H1 (cell line): ENCODE data around the gene ANO9. TPM values are rescaled to one million over a fixed set of nuclear protein-coding genes. Genes with fewer than 3 reads are reported as not detected.

ENCODE experiments used
- CTCF ChIA-PET: fragments of 300-600 bp; sonication (Branson Sonifier 250); formaldehyde crosslinking; loops from one replicate; lab custom pipeline; 2021; ENCODE audit not compliant: partially characterized antibody; lab: Charles Lee
- POLR2A ChIA-PET: fragments of 300-600 bp; sonication (Branson Sonifier 250); formaldehyde crosslinking; loops from one replicate; lab custom pipeline; 2021; ENCODE audit warnings: inconsistent platforms; ENCODE audit not compliant: partially characterized antibody; lab: Charles Lee
- DNase-seq, 2 experiments: peaks; one replicate each; pipeline versions ENCODE4 v3.0.0 to v3.0.0-alpha.2; 2010 to 2022; ENCODE audit warnings: low spot score in 2 of 2, low read depth in 1 of 2, mixed read lengths in 1 of 2
- FAIRE-seq: peaks from 2 replicates; lab custom pipeline; 2011; peaks lifted over from hg19 to GRCh38; lab: Jason Lieb, UNC
- H2AFZ ChIP-seq: 2 replicates; pipeline ENCODE4 v1.8.1; 2012; ENCODE audit warnings: low read length, inconsistent platforms
- H2AK5ac ChIP-seq: 2 replicates; pipeline ENCODE4 v1.6.1; 2013; ENCODE audit warnings: low read depth, low read length
- H2BK120ac ChIP-seq: replicated peaks from 2 replicates; pipeline ENCODE3; 2013; ENCODE audit warnings: low read depth, low read length, inconsistent platforms
- H2BK12ac ChIP-seq: 2 replicates; pipeline ENCODE4 v1.6.1; 2013; ENCODE audit warnings: low read depth, low read length
- H2BK15ac ChIP-seq: 2 replicates; pipeline ENCODE4 v1.6.1; 2013; ENCODE audit warnings: low read length
- H2BK20ac ChIP-seq: 2 replicates; pipeline ENCODE4 v1.6.1; 2013; ENCODE audit warnings: low read length
- H2BK5ac ChIP-seq: 2 replicates; pipeline ENCODE4 v1.6.1; 2013; ENCODE audit warnings: low read depth, low read length
- H3K14ac ChIP-seq: 2 replicates; pipeline ENCODE4 v1.6.1; 2013; ENCODE audit warnings: inconsistent platforms; ENCODE audit not compliant: insufficient read length
- H3K18ac ChIP-seq: 2 replicates; pipeline ENCODE4 v1.6.1; 2013; ENCODE audit warnings: low read length; ENCODE audit errors: extremely low read depth
- H3K23ac ChIP-seq: 2 replicates; pipeline ENCODE4 v1.6.1; 2013; ENCODE audit warnings: inconsistent platforms; ENCODE audit not compliant: insufficient read length
- H3K23me2 ChIP-seq: 2 replicates; pipeline ENCODE4 v1.6.1; 2013; ENCODE audit warnings: low read depth, low read length
- H3K27ac ChIP-seq: 2 replicates; pipeline ENCODE4 v1.6.1; 2011; ENCODE audit warnings: low read depth, low read length, inconsistent platforms
- H3K27me3 ChIP-seq, 4 experiments: replicated peaks in 1 of 4; 1 replicate in 1 of 4; 2 replicates in 3 of 4; pipeline versions ENCODE4 v1.6.1 to v1.8.1; 2011 to 2013; ENCODE audit warnings: low read length in 3 of 4, mild to moderate bottlenecking in 3 of 4, inconsistent platforms in 2 of 4, mixed read lengths in 2 of 4, moderate library complexity in 1 of 4; ENCODE audit not compliant: control insufficient read depth in 3 of 4, insufficient read depth in 3 of 4; ENCODE audit errors: extremely low read depth in 1 of 4
- H3K36me3 ChIP-seq, 4 experiments: 2 replicates each; pipeline versions ENCODE4 v1.6.1 to v1.8.1; 2011 to 2013; ENCODE audit warnings: mild to moderate bottlenecking in 4 of 4, low read length in 3 of 4, moderate library complexity in 2 of 4, control low read depth in 1 of 4, inconsistent platforms in 1 of 4; ENCODE audit not compliant: insufficient read depth in 4 of 4, control insufficient read depth in 2 of 4
- H3K4ac ChIP-seq: replicated peaks from 2 replicates; pipeline ENCODE3; 2013; ENCODE audit warnings: low read length, low read depth, mixed read lengths, inconsistent platforms; ENCODE audit not compliant: insufficient read length
- H3K4me1 ChIP-seq, 4 experiments: replicated peaks in 1 of 4; 1 replicate in 1 of 4; 2 replicates in 3 of 4; pipeline versions ENCODE4 v1.6.1 to v1.8.1; 2011 to 2013; ENCODE audit warnings: low read length in 3 of 4, inconsistent platforms in 2 of 4, mixed read lengths in 1 of 4; ENCODE audit not compliant: insufficient read depth in 4 of 4, control insufficient read depth in 3 of 4
- H3K4me2 ChIP-seq, 2 experiments: 2 replicates each; pipeline versions ENCODE4 v1.6.1 to v1.8.1; 2011 to 2013; ENCODE audit warnings: low read depth in 2 of 2, low read length in 2 of 2, control low read depth in 1 of 2, inconsistent platforms in 1 of 2, mild to moderate bottlenecking in 1 of 2; ENCODE audit not compliant: insufficient read depth in 1 of 2
- H3K4me3 ChIP-seq, 4 experiments: fragments of 200-600, 300-600 bp in 1 of 4; sonication (generic), shearing (Covaris generic), sonication (Bioruptor Twin) in 1 of 4; 2 replicates each; pipeline versions ENCODE4 v1.5.1 to v1.8.1; 2011 to 2016; ENCODE audit warnings: low read length in 4 of 4, low read depth in 3 of 4, control low read depth in 2 of 4, inconsistent platforms in 2 of 4, mild to moderate bottlenecking in 2 of 4, mixed read lengths in 1 of 4, moderate library complexity in 1 of 4; ENCODE audit not compliant: insufficient read depth in 2 of 4; ENCODE audit errors: extremely low read depth in 1 of 4
- H3K56ac ChIP-seq: replicated peaks from 2 replicates; pipeline ENCODE3; 2013; ENCODE audit warnings: low read depth, mild to moderate bottlenecking, mixed read lengths, low read length, inconsistent platforms; ENCODE audit not compliant: insufficient read length
- H3K79me1 ChIP-seq: 2 replicates; pipeline ENCODE4 v1.6.1; 2013; ENCODE audit warnings: low read depth, low read length, control low read depth
- H3K79me2 ChIP-seq, 2 experiments: 2 replicates each; pipeline versions ENCODE4 v1.6.1 to v1.8.1; 2012 to 2013; ENCODE audit warnings: low read length in 2 of 2, mild to moderate bottlenecking in 2 of 2, inconsistent platforms in 1 of 2; ENCODE audit not compliant: insufficient read depth in 2 of 2, control insufficient read depth in 1 of 2
- H3K9ac ChIP-seq, 4 experiments: replicated peaks in 1 of 4; 1 replicate in 1 of 4; 2 replicates in 3 of 4; pipeline versions ENCODE4 v1.6.1 to v1.8.1; 2011 to 2013; ENCODE audit warnings: low read depth in 3 of 4, low read length in 3 of 4, control low read depth in 2 of 4, mild to moderate bottlenecking in 2 of 4, moderate library complexity in 2 of 4, inconsistent platforms in 1 of 4; ENCODE audit errors: extremely low read depth in 1 of 4
- H3K9me3 ChIP-seq, 2 experiments: 2 replicates each; pipeline versions ENCODE4 v1.6.1 to v1.8.1; 2012 to 2013; ENCODE audit warnings: mild to moderate bottlenecking in 2 of 2, moderate library complexity in 2 of 2, control low read depth in 1 of 2, inconsistent platforms in 1 of 2, low read depth in 1 of 2, low read length in 1 of 2, mixed read lengths in 1 of 2; ENCODE audit not compliant: insufficient read depth in 2 of 2
- H4K20me1 ChIP-seq, 2 experiments: replicated peaks in 1 of 2; 2 replicates each; pipeline versions ENCODE3 to v1.8.1; 2011 to 2013; ENCODE audit warnings: inconsistent platforms in 2 of 2, low read length in 2 of 2, mild to moderate bottlenecking in 1 of 2; ENCODE audit not compliant: insufficient read depth in 2 of 2, control insufficient read depth in 1 of 2
- H4K5ac ChIP-seq: 2 replicates; pipeline ENCODE4 v1.6.1; 2013; ENCODE audit warnings: low read length, low read depth, mixed read lengths, inconsistent platforms; ENCODE audit not compliant: insufficient read length
- H4K8ac ChIP-seq: 2 replicates; pipeline ENCODE4 v1.8.0; 2013; ENCODE audit warnings: mild to moderate bottlenecking, moderate library complexity, low read length, inconsistent platforms; ENCODE audit not compliant: insufficient read depth; ENCODE audit errors: extremely low read depth
- H4K91ac ChIP-seq: replicated peaks from 2 replicates; pipeline ENCODE3; 2013; ENCODE audit warnings: low read length, mixed read lengths, inconsistent platforms; ENCODE audit not compliant: insufficient read length
- SP1 ChIP-seq: IDR thresholded peaks from 2 replicates; pipeline ENCODE4 v1.6.1; 2011; ENCODE audit warnings: low read depth, low read length
- WGBS, 2 experiments: shearing (Covaris generic) in 1 of 2; methylation state at CpG; one replicate each; pipeline versions ENCODE4 v1.1.6 to v1.1.7; 2013 to 2015; ENCODE audit warnings: low lambda C conversion rate in 2 of 2, mixed read lengths in 2 of 2, inconsistent platforms in 1 of 2, low coverage in 1 of 2, missing lambda C conversion rate in 1 of 2; ENCODE audit not compliant: insufficient replicate concordance in 2 of 2, insufficient coverage in 1 of 2, insufficient read length in 1 of 2; ENCODE audit errors: extremely low coverage in 1 of 2, missing lambda C conversion rate in 1 of 2; 5-methylcytosine and 5-hydroxymethylcytosine counted together
- polyA plus RNA-seq, 7 experiments: library from polyadenylated mRNA; depleted of rRNA in 3 of 7; stranded (reverse) in 5 of 7; unstranded in 2 of 7; fragments of >200 nt in 5 of 7; fragments of 200-250 nt in 2 of 7; gene quantifications; 1 replicate in 5 of 7; 2 replicates in 1 of 7; 4 replicates in 1 of 7; pipeline versions ENCODE4 v1.2.1 to v1.2.3, GENCODE V29; 2011 to 2013; ENCODE audit warnings: missing spikeins in 2 of 7, mixed read lengths in 2 of 7
- total RNA-seq: library from RNA; stranded (reverse); fragmentation: NEBNext Ultra II Directional; extraction: Animal tissue kit (Norgen Biotek cat#: 25700); gene quantifications from 2 replicates; pipeline ENCODE4 v1.2.1, GENCODE V29; 2021

The ANO9 gene
- total and polyA plus RNA-seq, 2 of the 8 experiments (the other 6 are each of a cell fraction or from before 2014, with no cell fraction given), result 20.0 to 20.7 TPM

- H3K9ac ChIP-seq, result no peak overlapping the region
Measured at GRCh38 chr11:403021-403760, 38.6 kb downstream of the ANO9 start.

More at GRCh38 chr11:403021-403760, 38.6 kb downstream of the ANO9 start:
- Histone ChIP-seq H3K9me3 (peaks cover 0 to 9% of the 10 kb centered on the region in 2 experiments; a peak in 1 of 4 replicates), H2AK5ac (no peak overlapping the region), H3K56ac (no peak overlapping the region), H3K27me3 (peaks cover 0 to 5% (median 0%) of the 10 kb centered on the region in 4 experiments; a peak in 2 of 7 replicates), H2AFZ (no peak overlapping the region), H3K23me2 (peaks cover 3% of the 10 kb centered on the region; the same call in 1 of the 2 replicates), H3K18ac (no peak overlapping the region), H3K79me2 (no peaks in the 10 kb centered on the region), H2BK12ac (no peak overlapping the region), H4K8ac (no peak overlapping the region; the same call in 1 of the 2 replicates), H3K14ac (no peak overlapping the region), H3K4me3 (no peak overlapping the region), H3K36me3 (peaks cover 0 to 15% (median 0%) of the 10 kb centered on the region in 4 experiments; a peak in 2 of 8 replicates), H3K4me2 (no peak overlapping the region), H4K5ac (no peak overlapping the region), H4K20me1 (peaks cover 2 to 11% of the 10 kb centered on the region in 2 experiments), H3K23ac (no peak overlapping the region), H2BK120ac (no peak overlapping the region)
- POLR2A ChIA-PET, result interaction anchor here (0.9 to 5.9 kb wide), 9 partner anchors 10 to 118 kb away, joined by 3 to 41 read pairs (median 4); partner anchors contain the start of genes B4GALNT4, PKP3 and SIGIRR
- no peak for DNase-seq
- WGBS, 2 experiments, result 93% methylated on average over 9 of the region's 55 CpGs; no CpG with 5 or more reads in 1 of the 2 experiments
- no peak for TF ChIP-seq SP1
- TF ChIP-seq, all 59 proteins: peak for 0
- peaks cover 0 to 11% (median 6%) of the 10 kb centered on the region in 4 experiments; a peak in 4 of 7 replicates for H3K4me1 ChIP-seq
- H3K79me1 ChIP-seq, result no peaks in the 10 kb centered on the region
- CTCF ChIA-PET, result interaction anchor here (0.6 to 1.6 kb wide), 5 partner anchors 12 to 75 kb away, joined by 3 to 7 read pairs (median 4); partner anchors contain the start of genes PTDSS2 and SIGIRR
- FAIRE-seq, result no peak
- no peak overlapping the region for H3K4ac ChIP-seq
- no peak overlapping the region for H2BK20ac ChIP-seq
- H2BK15ac ChIP-seq, result no peak overlapping the region
- no peak overlapping the region for H4K91ac ChIP-seq
- H2BK5ac ChIP-seq, result no peak overlapping the region
- no peak overlapping the region for H3K27ac ChIP-seq
